Fibroblast of mammary gland (primary cell): ENCODE results near the gene ADGRG3.

Experiments
- DNase-seq: peaks from one replicate; pipeline ENCODE4 v3.0.0-alpha.2; 2010; ENCODE audit warnings: low read depth
- H3K4me3 ChIP-seq: 2 replicates; pipeline ENCODE4 v1.5.1; 2011; ENCODE audit warnings: low read depth, mild to moderate bottlenecking, low read length, moderate library complexity; ENCODE audit not compliant: control insufficient read depth
- CTCF ChIP-seq: conservative IDR thresholded peaks from 2 replicates; pipeline ENCODE4 v1.5.1; 2011; ENCODE audit warnings: low read depth, low read length, inconsistent platforms; ENCODE audit not compliant: control insufficient read depth, insufficient read depth

Gene ADGRG3

GRCh38 chr16:57734308-57734924 lies 66.3 kb downstream of the ADGRG3 start:
- DNase-seq = no peak
- no peak for TF ChIP-seq CTCF
- H3K4me3 ChIP-seq = peak overlapping the region; percentile 72

GRCh38 chr16:57734925-57735754 lies 67.0 kb downstream of the ADGRG3 start:
- peak; percentile 100 for DNase-seq
- peak overlapping the region; percentile 72 for H3K4me3 ChIP-seq
- TF ChIP-seq CTCF = no peak

- no peak for TF ChIP-seq CTCF
- H3K4me3 ChIP-seq = peak within 1 kb of the TSS; percentile 72
- DNase-seq = peak; percentile 7
Measured at GRCh38 chr16:57735755-57736418, 67.8 kb downstream of the ADGRG3 start, which contains the start of gene KATNB1. TSS of gene KATNB1 (plus strand) at chr16:57735770. CDS start at chr16:57737244, 1,474 bp downstream.

GRCh38 chr16:57736419-57737351 lies 68.6 kb downstream of the ADGRG3 start:
- TF ChIP-seq CTCF = peak; percentile 9
- peak; percentile 75 for DNase-seq
- peak overlapping the region; percentile 72 for H3K4me3 ChIP-seq

- no peak for DNase-seq
- H3K4me3 ChIP-seq = no peak overlapping the region
- TF ChIP-seq CTCF = no peak
Measured at GRCh38 chr16:57738844-57739243, 70.7 kb downstream of the ADGRG3 start.
